ENCODE results near the gene NXNL2.

Gene NXNL2

GRCh38 chr9:88534456-88535225 is at the start of gene NXNL2:
Gene NXNL2, plus strand, starts transcription at chr9:88535178. Its CDS starts 257 bp downstream, at chr9:88535435.
- DNase-seq (ENCODE audit: low read depth in 2 of 2, low spot score in 1 of 2), result peak in 1 of 2 donors; percentile 21

- DNase-seq (ENCODE audit: low read depth in 2 of 2, low spot score in 1 of 2), result no peak
These were observed 46.8 kb upstream of the NXNL2 start for GRCh38 chr9:88488166-88488565.

GRCh38 chr9:88494983-88495721 is 39.8 kb upstream of the NXNL2 start:
- DNase-seq (ENCODE audit: low read depth in 2 of 2, low spot score in 1 of 2), result no peak

GRCh38 chr9:88497224-88497623 is 37.8 kb upstream of the NXNL2 start:
- no peak for DNase-seq (ENCODE audit: low read depth in 2 of 2, low spot score in 1 of 2)

- DNase-seq (ENCODE audit: low read depth in 2 of 2, low spot score in 1 of 2), result no peak
These were observed 36.1 kb upstream of the NXNL2 start for GRCh38 chr9:88498880-88499279.

- DNase-seq (ENCODE audit: low read depth in 2 of 2, low spot score in 1 of 2), result no peak
These were observed 33.9 kb upstream of the NXNL2 start for GRCh38 chr9:88501086-88501485.

- no peak for DNase-seq (ENCODE audit: low read depth in 2 of 2, low spot score in 1 of 2)
These were observed 32.4 kb upstream of the NXNL2 start for GRCh38 chr9:88502552-88503034.

- DNase-seq (ENCODE audit: low read depth in 2 of 2, low spot score in 1 of 2), result no peak
These were observed 31.7 kb upstream of the NXNL2 start for GRCh38 chr9:88503081-88503844.

GRCh38 chr9:88503845-88504764 is 30.9 kb upstream of the NXNL2 start:
- DNase-seq (ENCODE audit: low read depth in 2 of 2, low spot score in 1 of 2), result no peak

- no peak for DNase-seq (ENCODE audit: low read depth in 2 of 2, low spot score in 1 of 2)
These were observed 26.7 kb upstream of the NXNL2 start for GRCh38 chr9:88508326-88508725.

GRCh38 chr9:88511906-88512305 is 23.1 kb upstream of the NXNL2 start:
- DNase-seq (ENCODE audit: low read depth in 2 of 2, low spot score in 1 of 2), result no peak

GRCh38 chr9:88514247-88514646 is 20.7 kb upstream of the NXNL2 start:
- no peak for DNase-seq (ENCODE audit: low read depth in 2 of 2, low spot score in 1 of 2)

GRCh38 chr9:88521308-88521707 is 13.7 kb upstream of the NXNL2 start:
- no peak for DNase-seq (ENCODE audit: low read depth in 2 of 2, low spot score in 1 of 2)

- no peak for DNase-seq (ENCODE audit: low read depth in 2 of 2, low spot score in 1 of 2)
These were observed 12.6 kb upstream of the NXNL2 start for GRCh38 chr9:88522360-88522759.

GRCh38 chr9:88523056-88523455 is 11.9 kb upstream of the NXNL2 start:
- no peak for DNase-seq (ENCODE audit: low read depth in 2 of 2, low spot score in 1 of 2)

GRCh38 chr9:88524911-88525310 is 10.1 kb upstream of the NXNL2 start:
- DNase-seq (ENCODE audit: low read depth in 2 of 2, low spot score in 1 of 2), result no peak

GRCh38 chr9:88527618-88528017 is 7.4 kb upstream of the NXNL2 start:
- no peak for DNase-seq (ENCODE audit: low read depth in 2 of 2, low spot score in 1 of 2)

- DNase-seq (ENCODE audit: low read depth in 2 of 2, low spot score in 1 of 2), result no peak
These were observed 6.7 kb upstream of the NXNL2 start for GRCh38 chr9:88528080-88528790.

- no peak for DNase-seq (ENCODE audit: low read depth in 2 of 2, low spot score in 1 of 2)
These were observed 5.5 kb upstream of the NXNL2 start for GRCh38 chr9:88529496-88529895.

GRCh38 chr9:88530051-88530450 is 4.9 kb upstream of the NXNL2 start:
- DNase-seq (ENCODE audit: low read depth in 2 of 2, low spot score in 1 of 2), result no peak

All from stimulated activated CD8-positive, alpha-beta memory T cell treated with anti-CD3 and anti-CD28 coated beads, Interleukin-4, amount 100 ng/mL, for 1 hour (primary cell).